ENCODE data around the gene POT1. TPM values are rescaled to one million over a fixed set of nuclear protein-coding genes. Genes with fewer than 3 reads are reported as not detected.

The POT1 gene
- total RNA-seq, 4 donors from 2014 or later, result 25.5 to 50.4 (median 33.5) TPM

DNA sequence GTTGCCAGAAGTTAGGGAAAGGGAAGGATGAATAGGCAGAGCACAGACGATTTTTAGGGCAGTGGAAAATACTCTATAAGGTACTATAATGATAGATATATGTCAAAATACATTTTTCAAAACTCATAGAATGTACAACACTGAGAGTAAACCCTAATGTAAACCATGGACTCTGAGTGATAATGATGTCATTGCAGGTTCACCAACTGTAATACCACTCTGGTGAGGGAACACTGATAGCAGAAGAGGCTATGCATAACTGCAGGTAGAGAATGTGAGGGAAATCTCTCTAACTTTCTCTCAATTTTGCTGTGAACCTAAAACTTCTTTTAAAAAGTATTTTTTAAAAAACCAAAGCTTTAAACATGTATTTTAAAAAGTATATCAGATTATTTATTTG is 22.1 kb downstream of the POT1 start:
- peaks cover 0 to 7% (median 0%) of the 10 kb centered on the region in 4 donors for H3K9me3 ChIP-seq
- no peak for DNase-seq (ENCODE audit: low spot score in 2 of 2)
- H3K27me3 ChIP-seq, result no peaks in the 10 kb centered on the region
- no peaks in the 10 kb centered on the region for H3K4me1 ChIP-seq
- no peaks in the 10 kb centered on the region for H3K36me3 ChIP-seq
- TF ChIP-seq POLR2A (IDR thresholded peaks at IDR 0.05) (no peak), EP300 (IDR thresholded peaks at IDR 0.05) (no peak), CTCF (IDR thresholded peaks at IDR 0.05) (no peak)
- WGBS, 2 donors, result 77 to 93% methylated on average over 1 of the region's 1 CpG
- no peak overlapping the region for H3K4me3 ChIP-seq
- H3K27ac ChIP-seq, result no peak overlapping the region

DNA sequence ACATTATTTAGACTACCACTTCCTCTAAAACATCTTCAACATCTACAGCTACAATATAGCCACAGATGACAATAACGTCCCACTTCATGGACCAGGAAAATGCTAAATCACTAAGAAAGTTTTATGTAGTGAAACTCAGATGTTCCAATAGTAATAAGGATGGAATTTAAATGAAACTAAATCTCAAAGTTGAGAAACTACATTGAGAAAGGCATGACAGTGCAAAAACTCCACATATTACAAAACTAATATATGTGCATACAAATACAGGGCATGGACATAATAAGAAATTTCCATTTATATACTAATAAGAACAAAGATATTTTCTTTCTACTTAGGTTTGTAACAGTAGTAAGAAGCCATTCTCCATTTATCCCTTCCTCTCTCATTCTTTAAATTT is 31.1 kb downstream of the POT1 start:
- 73 to 80% methylated on average over 1 of the region's 1 CpG for WGBS, 2 donors
- no peaks in the 10 kb centered on the region for H3K4me1 ChIP-seq
- H3K36me3 ChIP-seq, result peaks cover 0 to 14% (median 0%) of the 10 kb centered on the region in 3 donors
- H3K27ac ChIP-seq, result no peak overlapping the region
- peaks cover 0 to 4% (median 0%) of the 10 kb centered on the region in 4 donors for H3K9me3 ChIP-seq
- no peak for DNase-seq (ENCODE audit: low spot score in 2 of 2)
- TF ChIP-seq CTCF (IDR thresholded peaks at IDR 0.05), result no peak
- TF ChIP-seq EP300 (IDR thresholded peaks at IDR 0.05), result no peak
- TF ChIP-seq POLR2A (IDR thresholded peaks at IDR 0.05), result no peak
- H3K4me3 ChIP-seq, result no peak overlapping the region
- H3K27me3 ChIP-seq, result no peaks in the 10 kb centered on the region

- no peak overlapping the region for H3K4me3 ChIP-seq
- no peaks in the 10 kb centered on the region for H3K27me3 ChIP-seq
- no peak for DNase-seq (ENCODE audit: low spot score in 2 of 2)
- H3K4me1 ChIP-seq, result no peaks in the 10 kb centered on the region
- WGBS, 2 donors, result 96 to 98% methylated on average over 3 of the region's 3 CpGs
- H3K36me3 ChIP-seq, result peaks cover 0 to 21% (median 2%) of the 10 kb centered on the region in 3 donors
- H3K27ac ChIP-seq, result no peak overlapping the region
- H3K9me3 ChIP-seq, result no peaks in the 10 kb centered on the region
- TF ChIP-seq EP300 (IDR thresholded peaks at IDR 0.05), result no peak
- no peak for TF ChIP-seq POLR2A (IDR thresholded peaks at IDR 0.05)
- no peak for TF ChIP-seq CTCF (IDR thresholded peaks at IDR 0.05)
Observed at GRCh38 chr7:124896001-124896400, 33.6 kb downstream of the POT1 start.

GRCh38 chr7:124893140-124893827 is 36.3 kb downstream of the POT1 start:
- Histone ChIP-seq H3K27me3 (no peaks in the 10 kb centered on the region), H3K4me1 (no peaks in the 10 kb centered on the region), H3K9me3 (no peaks in the 10 kb centered on the region), H3K4me3 (no peak overlapping the region), H3K27ac (no peak overlapping the region), H3K36me3 (peaks cover 0 to 38% (median 2%) of the 10 kb centered on the region in 3 donors)
- 90 to 92% methylated on average over 1 of the region's 1 CpG for whole genome bisulfite sequencing, 2 donors
- TF ChIP-seq EP300 (IDR thresholded peaks at IDR 0.05) (no peak), CTCF (IDR thresholded peaks at IDR 0.05) (no peak), POLR2A (IDR thresholded peaks at IDR 0.05) (no peak)
- no peak for DNase-seq (ENCODE audit: low spot score in 2 of 2)

- H3K9me3 ChIP-seq, result no peaks in the 10 kb centered on the region
- no peak overlapping the region for H3K4me3 ChIP-seq
- no peak for DNase-seq (ENCODE audit: low spot score in 2 of 2)
- no peaks in the 10 kb centered on the region for H3K4me1 ChIP-seq
- WGBS, 2 donors, result 89 to 98% methylated on average over 3 of the region's 3 CpGs
- H3K27me3 ChIP-seq, result no peaks in the 10 kb centered on the region
- H3K27ac ChIP-seq, result no peak overlapping the region
- peaks cover 0 to 35% (median 2%) of the 10 kb centered on the region in 3 donors for H3K36me3 ChIP-seq
- TF ChIP-seq POLR2A (IDR thresholded peaks at IDR 0.05) (no peak), CTCF (IDR thresholded peaks at IDR 0.05) (no peak), EP300 (IDR thresholded peaks at IDR 0.05) (no peak)
Observed at GRCh38 chr7:124887247-124887646, 42.4 kb downstream of the POT1 start.

All from tibial nerve (tissue), 4 donors.